SU-DHL-6 (cell line): ENCODE results near the gene EXT2.

Experiments used
- H2AFZ ChIP-seq: fragments of 200-600 bp; sonication (generic); 2 replicates; pipeline ENCODE4 v1.6.1; 2014; ENCODE audit warnings: low read depth, mild to moderate bottlenecking, moderate library complexity, mixed read lengths, antibody characterized with exemption, low read length; ENCODE audit not compliant: severe bottlenecking
- H3F3A ChIP-seq: fragments of 200-600 bp; shearing (Covaris generic); 2 replicates; pipeline ENCODE4 v1.6.0; 2016; ENCODE audit warnings: antibody characterized with exemption, mild to moderate bottlenecking; ENCODE audit not compliant: insufficient read depth
- H3K27ac ChIP-seq: fragments of 200-600 bp; sonication (generic); 2 replicates; pipeline ENCODE4 v1.5.1; 2016; ENCODE audit warnings: low read depth, mild to moderate bottlenecking, low read length, moderate library complexity, mixed read lengths
- H3K27me3 ChIP-seq: fragments of 200-600 bp; sonication (generic), shearing (Covaris generic); 2 replicates; pipeline ENCODE4 v1.6.0; 2014; ENCODE audit warnings: mild to moderate bottlenecking, low read length
- H3K36me3 ChIP-seq: fragments of 200-600 bp; sonication (generic); 2 replicates; pipeline ENCODE4 v1.6.1; 2014; ENCODE audit warnings: mild to moderate bottlenecking, low read length, mixed read lengths
- H3K4me2 ChIP-seq: fragments of 300-600, 200-600 bp; shearing (Covaris generic), sonication (generic); 2 replicates; pipeline ENCODE4 v1.6.0; 2014; ENCODE audit warnings: low read length, low read depth, mild to moderate bottlenecking; ENCODE audit not compliant: poor library complexity, severe bottlenecking
- H3K4me3 ChIP-seq: fragments of 200-600 bp; sonication (generic); 2 replicates; pipeline ENCODE4 v1.5.1; 2014; ENCODE audit warnings: antibody characterized with exemption, low read length, mild to moderate bottlenecking, mixed read lengths; ENCODE audit not compliant: insufficient read depth, poor library complexity, severe bottlenecking
- H3K79me2 ChIP-seq: fragments of 200-600 bp; sonication (generic); 2 replicates; pipeline ENCODE4 v1.6.1; 2014; ENCODE audit warnings: mild to moderate bottlenecking, low read length, moderate library complexity; ENCODE audit not compliant: insufficient read depth
- H3K9ac ChIP-seq: fragments of 200-600 bp; sonication (generic); 2 replicates; pipeline ENCODE4 v1.7.0; 2014; ENCODE audit warnings: mild to moderate bottlenecking, low read length
- H3K9me2 ChIP-seq: fragments of 200-600 bp; sonication (generic); replicated peaks from 2 replicates; pipeline ENCODE4 v1.6.1; 2014; ENCODE audit warnings: low read length; ENCODE audit not compliant: insufficient read depth
- H3K9me3 ChIP-seq: fragments of 200-600 bp; sonication (generic); 2 replicates; pipeline ENCODE4 v1.6.1; 2014; ENCODE audit warnings: low read length, mixed read lengths; ENCODE audit not compliant: insufficient read depth
- H4K20me1 ChIP-seq: fragments of 200-600 bp; sonication (generic); 2 replicates; pipeline ENCODE4 v1.6.1; 2014; ENCODE audit warnings: low read depth, mild to moderate bottlenecking, antibody characterized with exemption, low read length, moderate library complexity, mixed read lengths
- EZH2phosphoT487 ChIP-seq: fragments of 200-600 bp; sonication (generic), shearing (Covaris generic); conservative IDR thresholded peaks from 2 replicates; pipeline ENCODE4 v1.6.1; 2018; ENCODE audit warnings: mild to moderate bottlenecking, antibody characterized with exemption, low read length, moderate library complexity, mixed read lengths
- TF ChIP-seq, protein P1 (sequence below): fragments of 200-600 bp; sonication (generic); IDR thresholded peaks from one replicate; pipeline ENCODE4 v1.5.1; 2017; ENCODE audit warnings: antibody characterized with exemption, mild to moderate bottlenecking, low read length, moderate library complexity; ENCODE audit not compliant: insufficient read depth, poor library complexity, severe bottlenecking

The EXT2 gene

DNA sequence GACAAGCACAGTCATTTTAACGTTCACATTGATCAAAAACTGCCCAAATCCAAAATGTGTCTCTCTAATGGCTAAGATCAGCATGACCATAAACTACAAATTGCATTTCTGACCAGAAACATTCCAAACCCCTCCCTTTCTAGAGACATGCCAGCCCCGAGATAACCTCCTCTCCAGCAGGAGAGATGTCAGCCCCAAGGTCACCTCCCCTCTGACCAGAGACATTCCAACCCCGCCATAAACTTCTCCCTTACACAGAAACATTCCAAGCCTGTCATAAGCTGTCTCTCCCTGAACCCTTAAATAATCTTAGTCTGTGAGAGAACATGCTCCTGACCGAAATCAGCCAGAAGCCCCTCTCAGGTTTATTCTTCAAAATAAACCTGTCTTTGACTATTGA lies 6.6 kb upstream of the EXT2 start:
- H3K36me3 ChIP-seq, result no peaks in the 10 kb centered on the region
- H2AFZ ChIP-seq, result no peak overlapping the region
- no peak overlapping the region for H3K4me3 ChIP-seq
- H3K9me2 ChIP-seq, result no peaks in the 10 kb centered on the region
- no peaks in the 10 kb centered on the region for H4K20me1 ChIP-seq
- no peaks in the 10 kb centered on the region for H3K79me2 ChIP-seq
- no peak overlapping the region for H3K4me2 ChIP-seq
- TF ChIP-seq, protein P1, sequence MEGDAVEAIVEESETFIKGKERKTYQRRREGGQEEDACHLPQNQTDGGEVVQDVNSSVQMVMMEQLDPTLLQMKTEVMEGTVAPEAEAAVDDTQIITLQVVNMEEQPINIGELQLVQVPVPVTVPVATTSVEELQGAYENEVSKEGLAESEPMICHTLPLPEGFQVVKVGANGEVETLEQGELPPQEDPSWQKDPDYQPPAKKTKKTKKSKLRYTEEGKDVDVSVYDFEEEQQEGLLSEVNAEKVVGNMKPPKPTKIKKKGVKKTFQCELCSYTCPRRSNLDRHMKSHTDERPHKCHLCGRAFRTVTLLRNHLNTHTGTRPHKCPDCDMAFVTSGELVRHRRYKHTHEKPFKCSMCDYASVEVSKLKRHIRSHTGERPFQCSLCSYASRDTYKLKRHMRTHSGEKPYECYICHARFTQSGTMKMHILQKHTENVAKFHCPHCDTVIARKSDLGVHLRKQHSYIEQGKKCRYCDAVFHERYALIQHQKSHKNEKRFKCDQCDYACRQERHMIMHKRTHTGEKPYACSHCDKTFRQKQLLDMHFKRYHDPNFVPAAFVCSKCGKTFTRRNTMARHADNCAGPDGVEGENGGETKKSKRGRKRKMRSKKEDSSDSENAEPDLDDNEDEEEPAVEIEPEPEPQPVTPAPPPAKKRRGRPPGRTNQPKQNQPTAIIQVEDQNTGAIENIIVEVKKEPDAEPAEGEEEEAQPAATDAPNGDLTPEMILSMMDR, result no peak
- TF ChIP-seq EZH2phosphoT487, result no peak
- H3F3A ChIP-seq, result no peaks in the 10 kb centered on the region
- no peaks in the 10 kb centered on the region for H3K9me3 ChIP-seq
- H3K9ac ChIP-seq, result no peak overlapping the region
- no peak overlapping the region for H3K27ac ChIP-seq
- no peaks in the 10 kb centered on the region for H3K27me3 ChIP-seq

DNA sequence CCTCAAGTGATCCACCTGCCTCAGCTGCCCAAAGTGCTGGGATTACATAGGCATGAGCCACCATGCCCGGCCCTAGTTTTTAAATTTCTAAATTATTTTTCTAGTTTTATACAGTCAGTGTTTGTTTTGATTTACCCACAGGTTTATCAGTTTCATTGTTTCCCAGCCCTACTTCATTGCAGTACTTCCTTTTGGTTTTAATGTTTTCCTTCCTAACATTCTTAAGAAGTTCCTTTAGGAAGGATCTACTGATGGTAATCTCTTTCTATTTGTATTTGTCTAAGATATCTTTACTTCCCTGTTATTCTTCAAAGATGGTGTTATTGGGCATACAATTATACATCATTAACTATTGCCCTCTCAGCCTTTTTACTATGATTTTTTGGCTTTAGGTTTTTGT lies 4.9 kb upstream of the EXT2 start:
- Histone ChIP-seq H4K20me1 (no peaks in the 10 kb centered on the region), H3K9me2 (no peaks in the 10 kb centered on the region), H3K9ac (no peak overlapping the region), H3K27me3 (no peaks in the 10 kb centered on the region), H3K79me2 (no peaks in the 10 kb centered on the region), H3K9me3 (no peaks in the 10 kb centered on the region), H3K36me3 (no peaks in the 10 kb centered on the region), H2AFZ (no peak overlapping the region), H3F3A (no peaks in the 10 kb centered on the region), H3K4me3 (no peak overlapping the region), H3K4me2 (no peak overlapping the region), H3K27ac (no peak overlapping the region)
- TF ChIP-seq, protein P1, result no peak
- no peak for TF ChIP-seq EZH2phosphoT487

DNA sequence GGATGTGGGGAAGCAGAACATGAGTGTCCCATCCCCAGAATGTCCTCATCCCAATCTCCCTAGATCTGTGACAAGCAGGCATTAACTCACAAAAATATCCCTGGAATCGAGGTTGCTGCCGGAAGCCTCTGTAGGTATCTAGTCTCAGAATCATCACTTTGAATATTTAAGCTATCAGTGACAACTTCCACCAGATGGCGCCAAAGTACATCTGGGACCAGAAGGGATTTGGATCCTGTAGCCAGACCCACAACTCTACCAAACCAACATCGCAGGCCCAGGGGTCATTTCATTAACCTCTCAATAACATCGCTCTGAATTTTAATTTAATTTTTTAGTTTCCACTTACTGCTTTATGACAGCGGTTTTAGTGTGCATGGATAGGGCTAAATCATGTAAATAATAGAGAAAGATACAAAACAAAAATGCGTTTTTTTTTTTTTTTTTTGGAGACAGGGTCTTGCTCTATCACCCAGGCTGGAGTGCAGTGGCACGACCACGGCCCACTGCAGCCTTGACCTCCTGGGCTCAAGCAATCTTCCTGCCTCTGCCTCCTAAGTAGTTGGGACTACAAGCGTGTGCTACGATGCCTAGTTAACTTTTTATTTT lies 1.1 kb upstream of the EXT2 start:
- Histone ChIP-seq H3F3A (no peaks in the 10 kb centered on the region), H3K9me2 (no peaks in the 10 kb centered on the region), H3K4me2 (no peak overlapping the region), H3K27me3 (no peaks in the 10 kb centered on the region), H3K9ac (no peak overlapping the region), H4K20me1 (no peaks in the 10 kb centered on the region), H3K79me2 (no peaks in the 10 kb centered on the region), H3K9me3 (no peaks in the 10 kb centered on the region), H3K36me3 (no peaks in the 10 kb centered on the region; the same call in 1 of the 2 replicates), H3K27ac (no peak overlapping the region), H3K4me3 (no peak overlapping the region), H2AFZ (no peak overlapping the region)
- TF ChIP-seq EZH2phosphoT487, result no peak
- TF ChIP-seq, protein P1, result peak; percentile 53
